Effector memory CD8-positive, alpha-beta T cell (primary cell): ENCODE results near the gene THUMPD1.
A peak's percentile ranks its signal among the peaks of the same experiment; 100 is the strongest.
"Not testable (repeated sequence)": the region's sequence is repeated elsewhere in the genome, so short reads cannot be mapped to it uniquely, and the experiment has no call there.

Source experiments
- ATAC-seq: fragments of 150-1000 bp; cut with Tn5 transposase; replicated peaks from 2 replicates; pipeline ENCODE4 v1.10.0; 2021; ENCODE audit warnings: mild to moderate bottlenecking, moderate library complexity
- DNase-seq, 3 experiments: peaks; one replicate each; pipeline ENCODE4 v3.0.0; 2021
- H3K27ac Mint-ChIP-seq, 2 donors: one replicate each; pipeline ENCODE4 v1.8.0; 2022; ENCODE audit warnings: mild to moderate bottlenecking in 2 of 2, mixed read lengths in 2 of 2, moderate library complexity in 2 of 2
- H3K27me3 Mint-ChIP-seq, 2 donors: one replicate each; pipeline ENCODE4 v1.8.0; 2022; ENCODE audit warnings: mixed read lengths in 2 of 2
- H3K36me3 Mint-ChIP-seq: one replicate; pipeline ENCODE4 v1.8.0; 2022; ENCODE audit warnings: mild to moderate bottlenecking, moderate library complexity, mixed read lengths; ENCODE audit not compliant: insufficient read depth
- H3K4me1 Mint-ChIP-seq, 2 donors: one replicate each; pipeline ENCODE4 v1.8.0; 2022; ENCODE audit warnings: low read depth in 2 of 2, mixed read lengths in 2 of 2
- H3K4me3 Mint-ChIP-seq, 2 donors: one replicate each; pipeline ENCODE4 v1.8.0; 2022; ENCODE audit warnings: mild to moderate bottlenecking in 2 of 2, mixed read lengths in 2 of 2, moderate library complexity in 2 of 2
- H3K9me3 Mint-ChIP-seq, 2 donors: one replicate each; pipeline ENCODE4 v1.8.0; 2022; ENCODE audit warnings: mixed read lengths in 2 of 2

Gene THUMPD1

GRCh38 chr16:20740901-20741521, 607 bp downstream of the THUMPD1 start:
- Mint-ChIP-seq H3K4me1 (peaks cover 14 to 27% of the 10 kb centered on the region in 2 donors), H3K27ac (peak overlapping the region; percentile 95 to 96)
- peak; percentile 81 for ATAC-seq

GRCh38 chr16:20740007-20740883, 1.4 kb downstream of the THUMPD1 start:
- peak in 1 of 3 experiments; percentile 11 for DNase-seq
- no peak for ATAC-seq
- H3K27ac Mint-ChIP-seq = peak overlapping the region; percentile 95 to 96
- H3K9me3 Mint-ChIP-seq = no peaks in the 10 kb centered on the region
- H3K4me3 Mint-ChIP-seq = peak overlapping the region; percentile 93 to 94
- no peaks in the 10 kb centered on the region for H3K27me3 Mint-ChIP-seq
- peaks cover 60% of the 10 kb centered on the region for H3K36me3 Mint-ChIP-seq
- peaks cover 14 to 27% of the 10 kb centered on the region in 2 donors for H3K4me1 Mint-ChIP-seq

More at GRCh38 chr16:20740901-20741521, 607 bp downstream of the THUMPD1 start:
- Mint-ChIP-seq H3K36me3 (peaks cover 53% of the 10 kb centered on the region), H3K4me3 (peak overlapping the region; percentile 93 to 94), H3K27me3 (no peaks in the 10 kb centered on the region), H3K9me3 (no peaks in the 10 kb centered on the region)
- peak; percentile 86 to 90 (median 86) for DNase-seq

DNA sequence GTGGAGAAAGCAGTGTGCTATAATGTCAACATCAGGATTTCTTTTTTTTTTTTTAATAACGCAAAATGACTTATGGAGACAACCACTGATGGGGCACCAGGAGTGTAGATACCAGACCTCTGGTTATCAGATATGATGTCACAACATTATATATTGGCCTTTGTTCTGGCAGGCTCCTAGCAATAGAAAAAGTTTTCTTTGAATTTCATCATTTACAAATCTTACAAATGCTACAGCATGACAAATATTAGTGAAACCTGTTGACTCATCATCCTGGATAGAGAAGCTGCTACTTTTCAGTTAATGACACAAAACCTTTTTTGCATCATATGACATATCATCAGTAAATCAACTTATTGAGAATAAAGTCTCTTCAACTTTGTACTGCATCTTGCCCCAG, 6.1 kb downstream of the THUMPD1 start:
- no peak for ATAC-seq

GRCh38 chr16:20734782-20735181, 6.8 kb downstream of the THUMPD1 start:
- no peak overlapping the region for H3K27ac Mint-ChIP-seq

More for the DNA sequence above, 6.1 kb downstream of the THUMPD1 start:
- Mint-ChIP-seq H3K4me1 (peaks cover 10 to 17% of the 10 kb centered on the region in 2 donors), H3K36me3 (peaks cover 65% of the 10 kb centered on the region), H3K4me3 (no peak overlapping the region), H3K27ac (no peak overlapping the region), H3K27me3 (no peaks in the 10 kb centered on the region), H3K9me3 (no peaks in the 10 kb centered on the region)
- no peak for DNase-seq

DNA sequence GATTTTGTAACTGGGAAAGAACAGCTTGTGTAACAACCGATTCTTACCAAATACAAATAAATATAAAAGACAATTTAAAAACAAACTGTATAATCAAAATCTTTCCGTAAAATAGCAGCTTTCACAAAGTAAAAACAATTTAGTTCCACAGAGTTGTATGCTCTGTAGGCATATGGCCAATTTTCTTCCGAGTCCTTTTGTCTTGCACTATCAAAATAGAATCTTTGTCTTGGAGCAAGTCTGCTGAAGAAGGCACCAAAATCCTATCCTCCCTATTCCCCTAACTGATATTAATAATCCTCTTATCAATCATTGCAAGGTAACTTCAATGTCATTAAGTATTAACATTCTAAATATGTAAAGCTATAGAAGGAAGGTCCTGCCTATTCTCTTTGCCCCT, 7.6 kb downstream of the THUMPD1 start:
- no peak overlapping the region for H3K4me3 Mint-ChIP-seq
- no peak for ATAC-seq
- H3K27ac Mint-ChIP-seq = no peak overlapping the region
- no peaks in the 10 kb centered on the region for H3K27me3 Mint-ChIP-seq
- peaks cover 5 to 10% of the 10 kb centered on the region in 2 donors for H3K4me1 Mint-ChIP-seq
- no peak for DNase-seq
- H3K36me3 Mint-ChIP-seq = peaks cover 61% of the 10 kb centered on the region
- no peaks in the 10 kb centered on the region for H3K9me3 Mint-ChIP-seq

More at GRCh38 chr16:20734782-20735181, 6.8 kb downstream of the THUMPD1 start:
- H3K36me3 Mint-ChIP-seq = peaks cover 61% of the 10 kb centered on the region
- H3K27me3 Mint-ChIP-seq = no peaks in the 10 kb centered on the region
- H3K4me1 Mint-ChIP-seq = peaks cover 5 to 10% of the 10 kb centered on the region in 2 donors
- ATAC-seq (no peak), DNase-seq (no peak)
- H3K4me3 Mint-ChIP-seq = no peak overlapping the region
- H3K9me3 Mint-ChIP-seq = no peaks in the 10 kb centered on the region

- Mint-ChIP-seq H3K27me3 (no peaks in the 10 kb centered on the region), H3K9me3 (no peaks in the 10 kb centered on the region), H3K27ac (no peak overlapping the region), H3K4me1 (peaks cover 0 to 2% of the 10 kb centered on the region in 2 donors), H3K4me3 (no peak overlapping the region), H3K36me3 (peaks cover 12% of the 10 kb centered on the region)
- DNase-seq = no peak
- ATAC-seq = no peak
These were observed 12.5 kb downstream of the THUMPD1 start for GRCh38 chr16:20729141-20729540.

- H3K9me3 Mint-ChIP-seq = no peaks in the 10 kb centered on the region
- H3K4me3 Mint-ChIP-seq = no peak overlapping the region
- no peaks in the 10 kb centered on the region for H3K4me1 Mint-ChIP-seq
- peaks cover 4% of the 10 kb centered on the region for H3K36me3 Mint-ChIP-seq
- H3K27me3 Mint-ChIP-seq = no peaks in the 10 kb centered on the region
- ATAC-seq (no peak), DNase-seq (no peak)
- no peak overlapping the region for H3K27ac Mint-ChIP-seq
These were observed 14.4 kb downstream of the THUMPD1 start for GRCh38 chr16:20727181-20727580.

DNA sequence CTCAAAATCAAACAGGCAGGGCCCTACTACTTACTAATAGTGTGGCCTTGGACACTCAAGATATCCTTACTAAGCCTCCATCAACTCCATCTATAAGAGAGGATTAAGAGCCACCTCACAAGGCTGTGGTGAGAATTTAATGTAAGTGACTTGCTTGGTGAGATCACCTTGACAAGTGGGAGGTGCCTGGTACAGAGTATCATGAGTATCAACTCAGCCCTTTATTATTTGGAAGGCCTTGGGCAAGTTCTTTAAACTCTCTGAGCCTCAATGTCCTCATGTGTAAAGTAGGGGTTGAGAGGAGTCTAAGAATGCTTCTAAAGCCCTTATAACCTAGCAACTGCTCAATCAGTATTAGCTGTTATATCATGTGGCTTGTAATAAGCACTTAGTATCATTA, 15.0 kb downstream of the THUMPD1 start:
- peaks cover 4% of the 10 kb centered on the region for H3K36me3 Mint-ChIP-seq
- DNase-seq = no peak
- H3K27ac Mint-ChIP-seq = no peak overlapping the region
- H3K4me1 Mint-ChIP-seq = no peaks in the 10 kb centered on the region
- no peaks in the 10 kb centered on the region for H3K9me3 Mint-ChIP-seq
- no peak for ATAC-seq
- no peak overlapping the region for H3K4me3 Mint-ChIP-seq
- no peaks in the 10 kb centered on the region for H3K27me3 Mint-ChIP-seq

- Mint-ChIP-seq H3K27me3 (no peaks in the 10 kb centered on the region), H3K4me1 (no peaks in the 10 kb centered on the region), H3K4me3 (no peak overlapping the region), H3K36me3 (no peaks in the 10 kb centered on the region), H3K27ac (no peak overlapping the region), H3K9me3 (no peaks in the 10 kb centered on the region)
- ATAC-seq = no peak
- no peak for DNase-seq
These were observed 21.4 kb downstream of the THUMPD1 start for GRCh38 chr16:20720251-20720650.

GRCh38 chr16:20717718-20718117, 23.9 kb downstream of the THUMPD1 start:
- H3K27ac Mint-ChIP-seq, DNase-seq, H3K4me3 Mint-ChIP-seq, H3K36me3 Mint-ChIP-seq, H3K9me3 Mint-ChIP-seq, H3K4me1 Mint-ChIP-seq, H3K27me3 Mint-ChIP-seq, ATAC-seq: not testable (repeated sequence)

DNA sequence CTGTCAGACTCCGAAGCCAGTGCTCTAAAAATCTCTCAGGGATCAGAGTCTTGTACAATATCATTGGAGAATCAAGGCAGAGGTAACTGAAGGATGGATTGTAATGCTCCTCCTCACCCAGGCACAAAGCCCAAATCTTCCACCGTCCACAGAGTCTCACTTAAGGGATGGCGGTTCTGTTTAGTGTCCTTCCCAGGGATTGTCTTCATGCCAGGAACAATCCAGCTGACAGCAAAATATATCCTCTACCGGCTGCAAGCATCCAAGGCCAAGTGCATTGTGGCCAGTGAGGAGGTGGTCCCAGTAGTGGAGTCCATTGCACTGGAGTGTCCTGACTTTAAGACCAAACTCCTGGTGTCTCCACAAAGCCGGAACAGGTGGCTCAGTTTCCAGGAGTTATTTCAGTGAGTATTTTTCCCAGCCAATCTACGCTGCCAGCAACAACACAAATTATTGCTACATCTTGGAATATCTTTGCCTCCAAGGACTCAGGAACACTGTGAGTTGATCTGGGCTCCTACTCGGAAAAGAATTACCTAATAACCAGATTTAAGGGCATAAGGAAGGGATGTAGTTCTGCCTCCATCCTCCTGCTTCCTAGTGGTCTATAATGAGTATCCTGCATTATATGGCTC, 30.2 kb downstream of the THUMPD1 start:
- H3K27ac Mint-ChIP-seq = no peak overlapping the region
- no peaks in the 10 kb centered on the region for H3K4me1 Mint-ChIP-seq
- no peaks in the 10 kb centered on the region for H3K36me3 Mint-ChIP-seq
- no peak overlapping the region for H3K4me3 Mint-ChIP-seq
- no peaks in the 10 kb centered on the region for H3K9me3 Mint-ChIP-seq
- ATAC-seq (no peak), DNase-seq (no peak)
- no peaks in the 10 kb centered on the region for H3K27me3 Mint-ChIP-seq

DNA sequence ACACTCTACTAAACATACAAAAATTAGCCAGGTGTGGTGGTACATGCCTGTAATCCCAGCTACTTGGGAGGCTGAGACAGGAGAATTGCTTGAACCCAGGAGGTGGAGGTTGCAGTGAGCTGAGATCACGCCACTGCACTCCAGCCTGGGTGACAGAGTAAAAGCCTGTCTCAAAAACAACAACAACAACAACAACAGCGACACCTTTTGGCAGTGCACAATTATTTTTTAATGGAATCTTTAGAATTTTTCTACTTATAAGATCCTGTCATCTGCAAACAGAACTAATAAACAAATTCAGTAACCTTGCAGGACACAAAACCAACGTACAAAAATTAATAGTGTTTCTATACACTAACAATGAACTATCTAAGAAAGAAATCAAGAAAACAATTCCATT, 33.5 kb downstream of the THUMPD1 start:
- H3K4me3 Mint-ChIP-seq, H3K36me3 Mint-ChIP-seq, DNase-seq, ATAC-seq, H3K9me3 Mint-ChIP-seq, H3K27me3 Mint-ChIP-seq, H3K4me1 Mint-ChIP-seq, H3K27ac Mint-ChIP-seq: not testable (repeated sequence)

DNA sequence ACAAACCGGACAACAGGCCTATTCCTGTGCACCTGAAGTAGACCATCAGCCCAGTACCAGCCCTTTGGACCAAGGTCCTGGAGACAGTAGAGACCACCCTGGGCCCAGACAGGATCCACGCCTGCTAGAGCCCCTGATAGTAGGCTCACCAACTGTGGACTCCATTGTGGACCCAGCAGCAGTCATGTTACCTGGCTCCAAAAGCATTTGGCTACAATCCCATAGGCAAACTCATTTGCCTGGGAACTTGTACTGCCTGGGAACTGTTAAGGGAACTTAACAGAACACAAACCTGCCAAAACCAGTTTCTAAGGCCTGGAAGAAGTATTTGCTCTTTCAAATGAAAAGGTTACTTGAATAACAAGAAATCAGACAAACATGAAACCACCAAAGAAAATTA, 34.2 kb downstream of the THUMPD1 start:
- ATAC-seq (no peak), DNase-seq (no peak)
- H3K27me3 Mint-ChIP-seq = no peaks in the 10 kb centered on the region
- H3K36me3 Mint-ChIP-seq = no peaks in the 10 kb centered on the region
- H3K27ac Mint-ChIP-seq = no peak overlapping the region
- no peaks in the 10 kb centered on the region for H3K9me3 Mint-ChIP-seq
- H3K4me3 Mint-ChIP-seq = no peak overlapping the region
- H3K4me1 Mint-ChIP-seq = no peaks in the 10 kb centered on the region
